Stimulated activated CD8-positive, alpha-beta memory T cell treated with anti-CD3 and anti-CD28 coated beads, Interleukin-15, amount 100 ng/mL, for 24 hours (primary cell): ENCODE data around the gene STEAP2.
"Not testable (repeated sequence)": the region's sequence is repeated elsewhere in the genome, so short reads cannot be mapped to it uniquely, and the experiment has no call there.

Source experiments
- DNase-seq: peaks from one replicate; pipeline ENCODE4 v3.0.0-alpha.2; 2020; ENCODE audit warnings: low read depth

Gene STEAP2

DNA sequence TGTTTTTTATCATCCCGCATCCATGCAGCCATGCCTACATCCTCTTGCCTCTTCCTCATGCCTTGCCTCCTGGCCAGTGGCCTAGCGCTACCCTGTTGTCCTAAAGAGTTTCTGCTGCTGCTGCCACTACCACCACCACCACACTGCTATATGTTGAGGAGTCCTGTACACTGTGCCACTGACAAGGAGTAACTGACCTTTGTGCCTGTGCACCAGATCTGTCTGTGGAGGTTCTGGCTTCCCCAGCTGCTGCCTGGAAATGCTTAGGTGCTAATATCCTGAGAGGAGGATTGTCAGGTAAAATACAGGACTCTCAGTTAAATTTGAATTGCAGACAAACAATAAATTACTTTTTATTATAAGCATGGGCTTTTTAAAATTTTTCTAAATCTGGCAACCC lies 26.5 kb downstream of the STEAP2 start:
- no peak for DNase-seq

GRCh38 chr7:90238583-90238982 lies 27.0 kb downstream of the STEAP2 start:
- no peak for DNase-seq

DNA sequence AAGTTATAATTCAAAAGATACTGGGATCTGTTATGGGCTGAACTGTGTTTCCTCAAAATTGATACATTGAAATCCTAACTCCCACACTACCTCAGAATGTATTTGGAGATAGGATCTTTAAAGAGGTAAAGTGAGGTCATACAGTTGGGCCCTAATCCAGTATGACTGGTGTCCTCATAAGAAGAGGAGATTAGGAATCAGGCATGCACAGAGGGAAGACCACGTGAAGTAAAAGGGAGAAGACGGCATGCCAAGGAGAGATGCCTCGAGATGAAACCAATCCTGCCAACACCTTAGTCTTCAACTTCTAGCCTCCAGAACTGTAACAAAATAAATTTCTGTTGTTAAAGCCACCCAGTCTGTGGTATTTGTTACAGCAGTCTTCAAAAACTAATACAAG lies 27.5 kb downstream of the STEAP2 start:
- no peak for DNase-seq

- DNase-seq: no peak
Observed at GRCh38 chr7:90239625-90240228, 28.2 kb downstream of the STEAP2 start.

GRCh38 chr7:90242369-90243168 lies 31.0 kb downstream of the STEAP2 start:
- DNase-seq: no peak

DNA sequence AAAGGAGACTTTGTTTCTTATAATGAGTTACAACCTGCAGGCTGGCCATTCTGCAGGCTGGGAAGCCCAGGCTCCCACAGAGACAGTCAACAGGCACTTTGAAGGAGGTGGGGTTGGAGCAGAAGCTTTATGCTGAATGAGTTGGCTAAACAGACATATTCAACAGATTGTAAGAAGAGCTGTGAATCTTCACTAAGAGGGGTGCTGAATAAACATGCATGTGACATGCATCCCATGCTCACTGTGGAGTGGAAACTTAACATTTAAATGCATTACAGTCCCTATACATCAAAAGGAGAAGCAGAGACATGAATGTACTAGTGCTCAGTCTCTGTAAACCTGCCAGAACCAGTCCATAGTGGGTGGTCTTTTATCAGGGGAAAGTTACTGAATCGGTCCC lies 32.0 kb downstream of the STEAP2 start:
- no peak for DNase-seq

- DNase-seq: no peak
Observed at GRCh38 chr7:90244565-90244908, 33.0 kb downstream of the STEAP2 start.

DNA sequence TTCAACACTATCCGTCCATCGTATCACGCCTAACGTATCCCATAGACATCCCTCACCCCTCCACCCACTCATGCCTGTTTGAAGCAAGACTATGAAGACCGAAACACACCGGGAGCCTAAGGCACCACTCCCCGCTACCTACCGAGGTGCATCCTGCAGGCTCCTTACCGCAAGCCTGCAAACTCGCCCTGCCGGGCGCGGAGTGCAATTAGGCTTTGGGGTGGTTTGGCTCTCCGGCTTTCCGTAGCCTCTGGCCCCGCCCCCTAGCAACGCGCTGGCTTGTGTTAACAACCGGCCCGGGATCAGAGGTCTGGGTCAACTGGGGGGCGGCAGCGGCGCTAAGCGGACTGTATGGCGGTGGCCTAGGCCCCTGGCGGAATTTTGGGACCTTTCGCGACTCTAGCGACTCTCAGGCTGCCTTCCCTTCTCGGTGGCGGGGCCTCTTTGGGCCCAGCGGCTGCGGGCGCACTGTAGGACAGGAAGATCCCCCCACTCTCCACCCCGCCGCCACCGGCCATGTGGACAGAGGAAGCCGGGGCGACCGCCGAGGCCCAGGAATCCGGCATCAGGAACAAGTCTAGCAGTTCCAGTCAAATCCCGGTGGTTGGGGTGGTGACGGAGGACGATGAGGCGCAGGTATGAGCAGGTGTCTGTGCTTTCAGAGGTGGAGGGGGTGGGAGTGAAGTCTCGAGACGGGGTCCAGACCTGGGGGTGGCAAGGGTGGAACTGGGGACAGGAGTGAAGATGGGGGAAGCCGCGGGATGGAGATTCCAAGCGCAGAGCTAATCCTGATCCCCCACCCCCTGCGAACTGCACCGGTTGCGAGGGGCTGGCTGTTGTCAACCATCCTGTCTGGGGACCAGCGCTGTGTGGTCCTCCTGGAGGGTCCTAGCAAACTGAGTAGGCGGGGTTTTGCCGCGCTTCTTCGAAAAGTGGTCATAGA lies 33.6 kb downstream of the STEAP2 start, which contains the start of gene CFAP69:
CFAP69 (plus strand) TSS at position 266 of the 943 bp plus-strand sequence; CDS start at position 517, 251 bp downstream.
- DNase-seq: peak; percentile 74

DNA sequence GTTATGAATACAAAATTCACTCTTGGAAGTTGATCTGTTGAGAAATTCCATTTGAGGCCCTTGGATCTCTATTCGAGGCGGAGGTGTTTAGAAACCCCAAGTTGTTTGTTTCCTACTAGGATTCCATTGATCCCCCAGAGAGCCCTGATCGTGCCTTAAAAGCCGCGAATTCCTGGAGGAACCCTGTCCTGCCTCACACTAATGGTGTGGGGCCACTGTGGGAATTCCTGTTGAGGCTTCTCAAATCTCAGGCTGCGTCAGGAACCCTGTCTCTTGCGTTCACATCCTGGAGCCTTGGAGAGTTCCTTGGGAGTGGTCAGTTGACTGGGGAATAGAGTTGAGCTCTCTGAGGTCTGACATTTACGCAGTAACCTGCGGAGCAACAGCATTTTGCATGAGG lies 34.6 kb downstream of the STEAP2 start:
- no peak for DNase-seq

GRCh38 chr7:90248706-90249105 lies 37.2 kb downstream of the STEAP2 start:
- DNase-seq: no peak

DNA sequence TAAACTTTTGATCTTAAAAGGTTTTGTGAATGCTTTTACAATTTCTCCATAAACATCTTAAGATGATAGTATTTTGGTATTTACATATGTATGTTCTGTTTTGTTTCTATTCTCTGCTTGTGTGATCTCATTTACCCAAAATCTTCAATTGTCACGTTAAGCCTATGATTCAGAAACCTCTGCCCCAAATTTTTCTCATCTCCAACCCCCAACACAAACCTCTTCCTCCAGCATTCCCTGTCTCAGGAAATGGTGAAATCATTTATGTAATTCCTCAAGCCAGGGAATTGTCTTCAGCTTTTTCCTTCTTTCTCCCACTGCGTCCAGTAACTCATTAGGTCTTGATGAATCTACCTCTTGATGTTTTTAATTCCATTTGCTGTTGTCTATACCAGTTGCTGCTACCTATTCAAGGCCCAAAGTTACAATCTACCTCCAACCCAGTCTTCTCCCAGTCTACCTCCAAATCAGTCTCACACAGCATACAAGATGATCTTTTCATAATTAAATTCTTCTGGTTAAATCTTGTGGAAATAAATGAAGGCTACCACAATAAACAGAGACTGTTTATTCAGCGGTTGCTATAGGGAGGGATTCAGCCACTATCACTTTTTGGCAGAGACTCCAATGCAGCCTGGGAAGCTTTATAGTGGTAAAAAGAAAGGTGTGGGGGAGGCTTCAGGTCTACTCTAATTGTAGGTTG lies 39.2 kb downstream of the STEAP2 start:
- DNase-seq: no peak

DNA sequence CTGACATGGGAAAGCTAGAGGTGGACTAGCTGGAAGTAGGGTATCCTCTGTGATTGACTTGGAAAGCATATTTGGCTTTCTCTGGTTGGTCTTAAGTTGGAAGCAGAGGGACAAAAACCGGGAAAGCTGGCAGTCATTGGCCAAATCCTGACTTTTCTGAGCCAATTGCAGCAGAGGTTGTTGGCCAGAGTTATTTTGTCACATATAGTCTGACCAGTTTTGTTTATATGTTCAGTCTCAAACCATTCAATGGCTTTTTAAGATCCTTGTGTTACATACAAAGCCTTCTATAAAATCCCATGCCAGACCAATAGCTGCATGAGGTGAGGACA lies 39.7 kb downstream of the STEAP2 start:
- no peak for DNase-seq

GRCh38 chr7:90256011-90256410 lies 44.5 kb downstream of the STEAP2 start:
- not testable (repeated sequence) for DNase-seq

GRCh38 chr7:90256778-90257177 lies 45.2 kb downstream of the STEAP2 start:
- DNase-seq: no peak

GRCh38 chr7:90261441-90261840 lies 49.9 kb downstream of the STEAP2 start:
- no peak for DNase-seq

- no peak for DNase-seq
Observed at GRCh38 chr7:90262438-90262837, 50.9 kb downstream of the STEAP2 start.

- DNase-seq: no peak
Observed at GRCh38 chr7:90266808-90267207, 55.3 kb downstream of the STEAP2 start.

DNA sequence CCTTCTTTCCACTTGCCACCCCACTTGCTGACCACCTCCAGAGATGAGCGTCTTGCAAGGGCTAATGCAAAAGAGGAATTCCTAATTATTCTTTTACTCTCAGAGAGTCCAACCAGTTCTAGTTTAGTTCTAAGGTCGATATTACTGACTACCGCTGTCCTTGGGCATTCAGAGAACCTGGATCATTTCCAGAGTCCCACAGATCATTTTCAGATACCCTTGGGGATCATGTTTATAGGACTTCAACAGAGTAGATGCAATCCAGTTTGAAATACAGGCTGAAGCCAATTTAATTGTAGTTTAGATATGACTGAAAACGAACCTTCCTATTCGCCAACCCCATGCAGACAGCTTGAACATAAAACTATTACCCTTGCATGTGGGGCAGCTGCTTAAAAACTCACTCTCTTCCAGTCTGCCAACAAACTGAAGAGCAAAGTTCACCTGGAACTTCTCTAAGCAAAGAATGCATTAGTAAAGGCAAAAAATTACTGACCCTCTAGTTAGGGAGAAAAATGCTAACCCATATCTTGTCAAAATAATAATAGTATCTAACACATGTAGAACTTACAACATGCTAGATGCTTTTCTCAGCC lies 55.8 kb downstream of the STEAP2 start:
- DNase-seq: no peak

GRCh38 chr7:90269163-90269562 lies 57.6 kb downstream of the STEAP2 start:
- no peak for DNase-seq

DNA sequence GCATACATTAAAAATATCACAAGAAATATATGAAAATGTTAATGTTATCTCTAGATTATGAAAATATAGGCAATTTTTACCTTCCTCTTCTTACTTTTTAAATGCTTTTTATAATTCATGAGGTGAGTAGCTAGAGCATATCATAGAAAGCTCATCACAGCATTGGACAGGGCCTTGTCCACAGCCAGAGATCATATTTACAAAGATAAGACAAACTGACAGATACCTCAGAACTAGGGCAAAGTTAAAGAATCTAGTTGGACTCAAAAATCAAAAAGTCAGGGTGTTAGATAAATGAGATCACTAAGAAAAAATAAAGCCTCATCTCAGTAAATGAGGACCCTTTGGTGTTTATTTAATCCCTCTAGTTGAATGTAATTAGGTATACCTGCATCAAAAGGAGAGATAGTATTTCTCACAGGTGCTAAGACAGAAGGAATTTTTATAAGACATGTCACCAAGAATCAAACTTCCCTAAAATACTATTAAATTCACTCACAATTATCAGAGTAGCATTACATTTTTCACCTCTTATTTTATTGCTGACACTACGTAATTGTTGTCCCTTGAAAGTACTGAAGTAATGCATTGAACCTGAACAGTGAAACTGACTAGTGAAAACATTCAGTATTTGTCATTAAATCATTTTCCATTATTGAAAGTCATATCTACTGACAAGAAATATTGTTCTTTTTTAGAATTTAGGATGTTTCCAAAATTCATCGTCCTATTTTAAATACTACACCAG lies 59.1 kb downstream of the STEAP2 start:
- DNase-seq: no peak

GRCh38 chr7:90271753-90272152 lies 60.2 kb downstream of the STEAP2 start:
- no peak for DNase-seq
